ENCODE results near the gene WNT9A. TPM values are rescaled to one million over a fixed set of nuclear protein-coding genes. Genes with fewer than 3 reads are reported as not detected.
"Not testable (repeated sequence)": the region's sequence is repeated elsewhere in the genome, so short reads cannot be mapped to it uniquely, and the experiment has no call there.

WNT9A gene
- total and polyA plus RNA-seq, 8 donors = 0.72 to 2.9 (median 1.6) TPM

GRCh38 chr1:227972283-227972679, 24.5 kb upstream of the WNT9A start:
- ATAC-seq; intact Hi-C loops (cut with DNase I): not testable (repeated sequence)

GRCh38 chr1:227971643-227972282, 24.0 kb upstream of the WNT9A start:
- H3K9me3 ChIP-seq; H3K27ac ChIP-seq; DNase-seq; H3K27me3 ChIP-seq; H3K4me3 ChIP-seq; ATAC-seq; FAIRE-seq; H3K4me1 ChIP-seq; H3K36me3 ChIP-seq; intact Hi-C loops (cut with DNase I): not testable (repeated sequence)
- 87 to 91% methylated on average over 21 to 23 of the region's 27 CpGs for WGBS, 2 donors

More at GRCh38 chr1:227972283-227972679, 24.5 kb upstream of the WNT9A start:
- not testable (repeated sequence) for H3K36me3 ChIP-seq, H3K27ac ChIP-seq, H3K9me3 ChIP-seq, H3K4me3 ChIP-seq, H3K4me1 ChIP-seq, DNase-seq, FAIRE-seq, H3K27me3 ChIP-seq
- 69 to 92% methylated on average over 5 to 17 of the region's 19 CpGs for WGBS, 2 donors

GRCh38 chr1:227971216-227971615, 23.5 kb upstream of the WNT9A start:
- H3K27me3 ChIP-seq; ATAC-seq; FAIRE-seq; H3K36me3 ChIP-seq; DNase-seq; H3K9me3 ChIP-seq; H3K27ac ChIP-seq; H3K4me1 ChIP-seq; intact Hi-C loops (cut with DNase I); H3K4me3 ChIP-seq: not testable (repeated sequence)
- 93 to 98% methylated on average over 6 to 12 of the region's 17 CpGs for WGBS, 2 donors

- WGBS, 2 donors = 85 to 86% methylated on average over 35 to 36 of the region's 36 CpGs
- intact Hi-C loops (cut with DNase I) = not testable (repeated sequence)
Observed at GRCh38 chr1:227970076-227970995, 22.6 kb upstream of the WNT9A start.

GRCh38 chr1:227967815-227968214, 20.1 kb upstream of the WNT9A start:
- H3K4me3 ChIP-seq; intact Hi-C loops (cut with DNase I); H3K4me1 ChIP-seq; H3K27ac ChIP-seq; ATAC-seq; H3K27me3 ChIP-seq; H3K36me3 ChIP-seq; FAIRE-seq; H3K9me3 ChIP-seq; DNase-seq: not testable (repeated sequence)
- WGBS, 2 donors = 79 to 97% methylated on average over 5 of the region's 5 CpGs

More at GRCh38 chr1:227970076-227970995, 22.6 kb upstream of the WNT9A start:
- not testable (repeated sequence) for H3K27ac ChIP-seq, ATAC-seq, DNase-seq, H3K4me3 ChIP-seq, H3K9me3 ChIP-seq, H3K36me3 ChIP-seq, H3K27me3 ChIP-seq, H3K4me1 ChIP-seq, FAIRE-seq

- H3K4me1 ChIP-seq; H3K4me3 ChIP-seq; H3K27ac ChIP-seq; FAIRE-seq; H3K9me3 ChIP-seq; DNase-seq; intact Hi-C loops (cut with DNase I); ATAC-seq; H3K36me3 ChIP-seq; H3K27me3 ChIP-seq: not testable (repeated sequence)
- WGBS, 2 donors = 94 to 96% methylated on average over 2 of the region's 2 CpGs
Observed at GRCh38 chr1:227966733-227967132, 19.0 kb upstream of the WNT9A start.

- Histone ChIP-seq H3K4me3 (no peak overlapping the region), H3K27me3 (peaks cover 0 to under 1% (median 0%) of the 10 kb centered on the region in 4 donors), H3K27ac (no peak overlapping the region), H3K36me3 (no peaks in the 10 kb centered on the region), H3K4me1 (no peaks in the 10 kb centered on the region), H3K9me3 (no peaks in the 10 kb centered on the region)
- TF ChIP-seq CTCF (IDR thresholded peaks at IDR 0.05) = no peak
- 51 to 56% methylated on average over 4 of the region's 4 CpGs for whole genome bisulfite sequencing, 2 donors
- intact Hi-C loops (cut with DNase I) = no loop called here
- DNase-seq (no peak), FAIRE-seq (no peak), ATAC-seq (no peak)
Observed at GRCh38 chr1:227961651-227962466, 14.1 kb upstream of the WNT9A start.

Data from pancreas (tissue), 10 donors.